B cell (primary cell): ENCODE measurements around the gene NUDT21. TPM values are rescaled to one million over a fixed set of nuclear protein-coding genes. Genes with fewer than 3 reads are reported as not detected.

Experiments
- ATAC-seq: fragments of 200-7000 bp; cut with Tn5 transposase; one replicate; pipeline ENCODE4 v1.10.0; 2021; ENCODE audit warnings: low read depth, mild to moderate bottlenecking, moderate number of reproducible peaks, moderate library complexity
- CTCF ChIA-PET: fragments of 350-600 bp; sonication (Branson Sonifier 250); formaldehyde crosslinking; loops from one replicate; lab custom pipeline; 2021; ENCODE audit warnings: antibody characterized with exemption, inconsistent platforms; lab: Charles Lee
- POLR2A ChIA-PET: fragments of 350-600 bp; sonication (Branson Sonifier 250); formaldehyde crosslinking; loops from one replicate; lab custom pipeline; 2021; ENCODE audit warnings: antibody characterized with exemption; lab: Charles Lee
- DNase-seq: peaks from one replicate; pipeline ENCODE4 v3.0.0; 2013
- H2AFZ ChIP-seq: 2 replicates; pipeline ENCODE4 v1.6.1; 2012; ENCODE audit warnings: mild to moderate bottlenecking, low read depth, low read length; ENCODE audit not compliant: insufficient read depth, poor library complexity, severe bottlenecking
- H3K27ac ChIP-seq, 2 donors: 1 replicate in 1 of 2; 2 replicates in 1 of 2; pipeline ENCODE4 v1.5.1; 2012 to 2013; ENCODE audit warnings: low read length in 2 of 2, mild to moderate bottlenecking in 2 of 2, moderate library complexity in 1 of 2
- H3K27me3 ChIP-seq, 4 experiments: fragments of 200-600 bp in 1 of 4; sonication (generic) in 1 of 4; replicated peaks in 1 of 4; 1 replicate in 2 of 4; 2 replicates in 2 of 4; pipeline versions ENCODE4 v1.6.1 to v1.7.0; 2013 to 2016; ENCODE audit warnings: low read length in 3 of 4, mild to moderate bottlenecking in 2 of 4, mixed read lengths in 1 of 4, moderate library complexity in 1 of 4; ENCODE audit not compliant: insufficient read depth in 4 of 4, control insufficient read depth in 3 of 4; ENCODE audit errors: control extremely low read depth in 1 of 4
- H3K36me3 ChIP-seq, 2 experiments: replicated peaks in 1 of 2; 1 replicate in 1 of 2; 2 replicates in 1 of 2; pipeline versions ENCODE4 v1.6.1 to v1.7.1; 2013; ENCODE audit warnings: low read length in 1 of 2; ENCODE audit not compliant: insufficient read depth in 2 of 2, control insufficient read depth in 1 of 2; ENCODE audit errors: control extremely low read depth in 1 of 2, extremely low read depth in 1 of 2
- H3K4me1 ChIP-seq, 2 donors: fragments of 200-600 bp in 1 of 2; sonication (generic) in 1 of 2; 1 replicate in 1 of 2; 2 replicates in 1 of 2; pipeline versions ENCODE4 v1.5.1 to v1.6.1; 2013 to 2017; ENCODE audit warnings: low read length in 2 of 2; ENCODE audit not compliant: control insufficient read depth in 2 of 2, insufficient read depth in 2 of 2
- H3K4me2 ChIP-seq: replicated peaks from 2 replicates; pipeline ENCODE3; 2012; ENCODE audit warnings: mild to moderate bottlenecking, low read depth, low read length; ENCODE audit not compliant: poor library complexity, severe bottlenecking
- H3K4me3 ChIP-seq, 5 experiments: fragments of 200-600 bp in 1 of 5; sonication (generic) in 1 of 5; 1 replicate in 3 of 5; 2 replicates in 2 of 5; pipeline versions ENCODE4 v1.5.1 to v1.7.0; 2011 to 2016; ENCODE audit warnings: low read length in 4 of 5, mild to moderate bottlenecking in 4 of 5, low read depth in 2 of 5, control low read depth in 1 of 5, moderate library complexity in 1 of 5; ENCODE audit not compliant: insufficient read depth in 1 of 5; ENCODE audit errors: control extremely low read depth in 1 of 5, extremely low read depth in 1 of 5
- H3K79me2 ChIP-seq: fragments of 200-600 bp; sonication (generic); one replicate; pipeline ENCODE4 v1.6.0; 2016; ENCODE audit warnings: low read length; ENCODE audit not compliant: control insufficient read depth, insufficient read depth
- H3K9ac ChIP-seq: fragments of 200-600 bp; sonication (generic); 2 replicates; pipeline ENCODE4 v1.6.1; 2017; ENCODE audit warnings: mild to moderate bottlenecking, low read length, moderate library complexity
- H3K9me3 ChIP-seq, 3 donors: one replicate each; pipeline versions ENCODE4 v1.6.1 to v1.7.1; 2013; ENCODE audit warnings: low read length in 2 of 3; ENCODE audit not compliant: control insufficient read depth in 2 of 3, insufficient read depth in 1 of 3; ENCODE audit errors: control extremely low read depth in 1 of 3
- H4K20me1 ChIP-seq: 2 replicates; pipeline ENCODE4 v1.6.0; 2012; ENCODE audit warnings: mild to moderate bottlenecking, low read length; ENCODE audit not compliant: insufficient read depth, control insufficient read depth, poor library complexity, severe bottlenecking
- H3K27ac Mint-ChIP-seq: one replicate; pipeline ENCODE4 v1.8.0; 2021; ENCODE audit warnings: mixed read lengths
- H3K27me3 Mint-ChIP-seq: one replicate; pipeline ENCODE4 v1.8.0; 2021; ENCODE audit warnings: mixed read lengths
- H3K4me1 Mint-ChIP-seq: one replicate; pipeline ENCODE4 v1.8.0; 2021; ENCODE audit warnings: mixed read lengths
- H3K4me3 Mint-ChIP-seq: one replicate; pipeline ENCODE4 v1.8.0; 2021; ENCODE audit warnings: mixed read lengths
- H3K9me3 Mint-ChIP-seq: one replicate; pipeline ENCODE4 v1.8.0; 2022; ENCODE audit warnings: mixed read lengths; ENCODE audit not compliant: insufficient read depth
- CTCF ChIP-seq: fragments of 200-600 bp; IDR thresholded peaks from one replicate; pipeline ENCODE4 v1.8.0; 2022; ENCODE audit warnings: antibody characterized with exemption, mild to moderate bottlenecking
- EZH2 ChIP-seq: IDR thresholded peaks from 2 replicates; pipeline ENCODE4 v1.6.1; 2012; ENCODE audit warnings: borderline replicate concordance, low read depth, mild to moderate bottlenecking, moderate library complexity, low read length; ENCODE audit not compliant: insufficient read depth, poor library complexity, severe bottlenecking
- WGBS: methylation state at CpG from one replicate; pipeline ENCODE4 v1.1.5; 2013; ENCODE audit warnings: missing lambda C conversion rate; ENCODE audit not compliant: insufficient coverage; 5-methylcytosine and 5-hydroxymethylcytosine counted together
- intact Hi-C: fragments of 100-400 bp; cut with micrococcal nuclease; formaldehyde crosslinking; loops from one replicate; pipeline ENCODE4 v1.10.0; 2022
- polyA plus RNA-seq: library from polyadenylated mRNA; depleted of rRNA; stranded (reverse); fragments of >200 nt; gene quantifications from 2 replicates; pipeline ENCODE4 v1.2.3, GENCODE V29; 2012
- total RNA-seq, 2 donors: library from RNA; stranded (reverse); fragments of 120-200 nt in 1 of 2; gene quantifications; 1 replicate in 1 of 2; 2 replicates in 1 of 2; pipeline versions ENCODE4 v1.2.3 to v1.2.4, GENCODE V29; 2013 to 2022

The NUDT21 gene
- total and polyA plus RNA-seq, 2 donors (not counting 1 experiment from before 2014, with no cell fraction given), result 27.3 to 89.4 TPM

GRCh38 chr16:56424791-56425438 lies 26.2 kb downstream of the NUDT21 start:
- Mint-ChIP-seq H3K4me1 (peaks cover 39% of the 10 kb centered on the region), H3K4me3 (peak overlapping the region; percentile 98), H3K27me3 (no peaks in the 10 kb centered on the region), H3K27ac (peak overlapping the region; percentile 97), H3K9me3 (no peaks in the 10 kb centered on the region)
- under 1% methylated on average over 78 of the region's 79 CpGs for WGBS
- Histone ChIP-seq H3K27ac (peak overlapping the region; percentile 72 to 81), H3K4me1 (peaks cover 37 to 41% of the 10 kb centered on the region in 2 donors), H3K27me3 (no peaks in the 10 kb centered on the region), H3K9ac (peak overlapping the region; percentile 77), H3K4me3 (peak overlapping the region; percentile 4 to 78 (median 70)), H4K20me1 (peaks cover 31% of the 10 kb centered on the region), H3K36me3 (no peaks in the 10 kb centered on the region), H3K9me3 (no peaks in the 10 kb centered on the region), H2AFZ (peak overlapping the region; percentile 69), H3K4me2 (peak overlapping the region; percentile 81), H3K79me2 (peaks cover 52% of the 10 kb centered on the region)
- TF ChIP-seq EZH2 (no peak), CTCF (no peak)
- ChIA-PET CTCF (interaction anchor here (2.2 kb wide), 1 partner anchor 16 kb away, joined by 6 read pairs; no protein-coding TSS in a partner anchor), POLR2A (no interaction called here)
- ATAC-seq, result peak; percentile 29
- DNase-seq, result no peak
- intact Hi-C loops, result loop anchor here (1.0 to 10.0 kb wide), 6 partner anchors 12 to 1110 kb away; partner anchors contain the start of genes CCDC102A, HERPUD1, NUDT21 and OGFOD1

GRCh38 chr16:56424404-56424764 lies 26.7 kb downstream of the NUDT21 start:
- Histone ChIP-seq H3K4me3 (peak overlapping the region; percentile 69 to 78 (median 70)), H2AFZ (peak overlapping the region; percentile 69), H3K27me3 (no peaks in the 10 kb centered on the region), H3K4me1 (peaks cover 42 to 45% of the 10 kb centered on the region in 2 donors), H3K36me3 (no peaks in the 10 kb centered on the region), H3K9ac (peak overlapping the region; percentile 77), H4K20me1 (peaks cover 34% of the 10 kb centered on the region), H3K4me2 (peak overlapping the region; percentile 81), H3K9me3 (no peaks in the 10 kb centered on the region), H3K27ac (peak overlapping the region; percentile 72 to 81), H3K79me2 (peaks cover 57% of the 10 kb centered on the region)
- DNase-seq, result no peak
- Mint-ChIP-seq H3K4me3 (peak overlapping the region; percentile 98), H3K27ac (peak overlapping the region; percentile 97), H3K27me3 (no peaks in the 10 kb centered on the region), H3K9me3 (no peaks in the 10 kb centered on the region), H3K4me1 (peaks cover 42% of the 10 kb centered on the region)
- intact Hi-C loops, result loop anchor here (10.0 kb wide), 3 partner anchors 280 to 1110 kb away; partner anchors contain the start of genes CCDC102A, PSME3IP1 and RSPRY1
- POLR2A ChIA-PET, result no interaction called here
- CTCF ChIA-PET, result interaction anchor here (1.2 to 2.2 kb wide), 3 partner anchors 12 to 27 kb away, joined by 3 to 6 read pairs (median 6); partner anchors contain the start of genes NUDT21 and OGFOD1
- 3% methylated on average over 13 of the region's 16 CpGs for WGBS
- ATAC-seq, result no peak
- no peak for TF ChIP-seq CTCF
- TF ChIP-seq EZH2, result no peak
